Activated naive CD8-positive, alpha-beta T cell (primary cell): ENCODE data around the gene SETD7.

Experiments
- H3K27ac Mint-ChIP-seq: one replicate; pipeline ENCODE4 v1.8.0; 2021; ENCODE audit warnings: mixed read lengths
- H3K27me3 Mint-ChIP-seq: one replicate; pipeline ENCODE4 v1.8.0; 2021; ENCODE audit warnings: mixed read lengths
- H3K36me3 Mint-ChIP-seq: one replicate; pipeline ENCODE4 v1.8.0; 2021; ENCODE audit warnings: mixed read lengths
- H3K4me1 Mint-ChIP-seq: one replicate; pipeline ENCODE4 v1.8.0; 2021; ENCODE audit warnings: low read depth, mixed read lengths
- H3K4me3 Mint-ChIP-seq: one replicate; pipeline ENCODE4 v1.8.0; 2021; ENCODE audit warnings: mild to moderate bottlenecking, mixed read lengths
- H3K9me3 Mint-ChIP-seq: one replicate; pipeline ENCODE4 v1.8.0; 2021; ENCODE audit warnings: low read depth, mixed read lengths

The SETD7 gene

GRCh38 chr4:139559687-139560086 lies 3.7 kb upstream of the SETD7 start:
- no peak overlapping the region for H3K4me3 Mint-ChIP-seq
- H3K27ac Mint-ChIP-seq = no peak overlapping the region
- no peaks in the 10 kb centered on the region for H3K36me3 Mint-ChIP-seq
- no peaks in the 10 kb centered on the region for H3K27me3 Mint-ChIP-seq
- H3K4me1 Mint-ChIP-seq = peaks cover 32% of the 10 kb centered on the region
- no peaks in the 10 kb centered on the region for H3K9me3 Mint-ChIP-seq

- no peaks in the 10 kb centered on the region for H3K36me3 Mint-ChIP-seq
- H3K27me3 Mint-ChIP-seq = no peaks in the 10 kb centered on the region
- H3K4me1 Mint-ChIP-seq = peaks cover 33% of the 10 kb centered on the region
- no peak overlapping the region for H3K4me3 Mint-ChIP-seq
- H3K27ac Mint-ChIP-seq = no peak overlapping the region
- H3K9me3 Mint-ChIP-seq = no peaks in the 10 kb centered on the region
Measured at GRCh38 chr4:139559089-139559479, 3.1 kb upstream of the SETD7 start.

GRCh38 chr4:139558235-139559088 lies 2.4 kb upstream of the SETD7 start:
- Mint-ChIP-seq H3K27me3 (no peaks in the 10 kb centered on the region), H3K4me1 (peaks cover 33% of the 10 kb centered on the region), H3K27ac (no peak overlapping the region), H3K9me3 (no peaks in the 10 kb centered on the region), H3K36me3 (no peaks in the 10 kb centered on the region), H3K4me3 (no peak overlapping the region)

- Mint-ChIP-seq H3K27me3 (peaks cover 2% of the 10 kb centered on the region), H3K4me3 (peak overlapping the region; percentile 93), H3K9me3 (no peaks in the 10 kb centered on the region), H3K36me3 (no peaks in the 10 kb centered on the region), H3K4me1 (peaks cover 33% of the 10 kb centered on the region), H3K27ac (peak overlapping the region; percentile 50)
Measured at GRCh38 chr4:139557556-139558110, 1.6 kb upstream of the SETD7 start.

- no peaks in the 10 kb centered on the region for H3K9me3 Mint-ChIP-seq
- no peaks in the 10 kb centered on the region for H3K36me3 Mint-ChIP-seq
- peaks cover 33% of the 10 kb centered on the region for H3K4me1 Mint-ChIP-seq
- peaks cover 4% of the 10 kb centered on the region for H3K27me3 Mint-ChIP-seq
- H3K27ac Mint-ChIP-seq = peak overlapping the region; percentile 91
- H3K4me3 Mint-ChIP-seq = peak overlapping the region; percentile 93
Measured at GRCh38 chr4:139556724-139557555, 921 bp upstream of the SETD7 start.

GRCh38 chr4:139555705-139556070 lies 331 bp downstream of the SETD7 start:
- H3K27ac Mint-ChIP-seq = no peak overlapping the region
- peaks cover 4% of the 10 kb centered on the region for H3K27me3 Mint-ChIP-seq
- peaks cover 30% of the 10 kb centered on the region for H3K4me1 Mint-ChIP-seq
- H3K4me3 Mint-ChIP-seq = peak overlapping the region; percentile 93
- no peaks in the 10 kb centered on the region for H3K9me3 Mint-ChIP-seq
- H3K36me3 Mint-ChIP-seq = no peaks in the 10 kb centered on the region

GRCh38 chr4:139554893-139555704 lies 920 bp downstream of the SETD7 start:
- Mint-ChIP-seq H3K27me3 (peaks cover 4% of the 10 kb centered on the region), H3K27ac (peak overlapping the region; percentile 93), H3K4me3 (peak overlapping the region; percentile 92), H3K36me3 (no peaks in the 10 kb centered on the region), H3K9me3 (no peaks in the 10 kb centered on the region), H3K4me1 (peaks cover 25% of the 10 kb centered on the region)

- Mint-ChIP-seq H3K4me3 (peak overlapping the region; percentile 92), H3K36me3 (no peaks in the 10 kb centered on the region), H3K9me3 (no peaks in the 10 kb centered on the region)
Measured at GRCh38 chr4:139554642-139554892, 1.5 kb downstream of the SETD7 start.

GRCh38 chr4:139553751-139554641 lies 2.0 kb downstream of the SETD7 start:
- Mint-ChIP-seq H3K27me3 (peaks cover 4% of the 10 kb centered on the region), H3K4me1 (peaks cover 25% of the 10 kb centered on the region), H3K27ac (no peak overlapping the region), H3K9me3 (no peaks in the 10 kb centered on the region), H3K4me3 (peak overlapping the region; percentile 92), H3K36me3 (no peaks in the 10 kb centered on the region)

More at GRCh38 chr4:139554642-139554892, 1.5 kb downstream of the SETD7 start:
- H3K4me1 Mint-ChIP-seq = peaks cover 25% of the 10 kb centered on the region
- peaks cover 4% of the 10 kb centered on the region for H3K27me3 Mint-ChIP-seq
- H3K27ac Mint-ChIP-seq = no peak overlapping the region

GRCh38 chr4:139552517-139553307 lies 3.3 kb downstream of the SETD7 start:
- no peaks in the 10 kb centered on the region for H3K36me3 Mint-ChIP-seq
- no peak overlapping the region for H3K27ac Mint-ChIP-seq
- no peaks in the 10 kb centered on the region for H3K9me3 Mint-ChIP-seq
- H3K4me3 Mint-ChIP-seq = no peak overlapping the region
- peaks cover 4% of the 10 kb centered on the region for H3K27me3 Mint-ChIP-seq
- H3K4me1 Mint-ChIP-seq = peaks cover 18% of the 10 kb centered on the region

GRCh38 chr4:139550724-139551429 lies 5.1 kb downstream of the SETD7 start:
- Mint-ChIP-seq H3K27me3 (peaks cover 4% of the 10 kb centered on the region), H3K4me1 (peaks cover 7% of the 10 kb centered on the region), H3K27ac (no peak overlapping the region), H3K9me3 (no peaks in the 10 kb centered on the region), H3K4me3 (no peak overlapping the region), H3K36me3 (peaks cover 3% of the 10 kb centered on the region)

GRCh38 chr4:139547979-139548378 lies 8.0 kb downstream of the SETD7 start:
- peaks cover 5% of the 10 kb centered on the region for H3K36me3 Mint-ChIP-seq
- peaks cover 3% of the 10 kb centered on the region for H3K27me3 Mint-ChIP-seq
- H3K4me1 Mint-ChIP-seq = no peaks in the 10 kb centered on the region
- H3K27ac Mint-ChIP-seq = no peak overlapping the region
- H3K4me3 Mint-ChIP-seq = no peak overlapping the region
- H3K9me3 Mint-ChIP-seq = no peaks in the 10 kb centered on the region

- H3K36me3 Mint-ChIP-seq = peaks cover 2% of the 10 kb centered on the region
- H3K27ac Mint-ChIP-seq = no peak overlapping the region
- no peaks in the 10 kb centered on the region for H3K27me3 Mint-ChIP-seq
- no peak overlapping the region for H3K4me3 Mint-ChIP-seq
- H3K9me3 Mint-ChIP-seq = no peaks in the 10 kb centered on the region
- H3K4me1 Mint-ChIP-seq = no peaks in the 10 kb centered on the region
Measured at GRCh38 chr4:139540632-139541031, 15.4 kb downstream of the SETD7 start.
